SU-DHL-6 (cell line): Measurements from ENCODE around the gene ATG13.

ENCODE experiments used
- H2AFZ ChIP-seq: fragments of 200-600 bp; sonication (generic); 2 replicates; pipeline ENCODE4 v1.6.1; 2014; ENCODE audit warnings: low read depth, mild to moderate bottlenecking, moderate library complexity, mixed read lengths, antibody characterized with exemption, low read length; ENCODE audit not compliant: severe bottlenecking
- H3F3A ChIP-seq: fragments of 200-600 bp; shearing (Covaris generic); 2 replicates; pipeline ENCODE4 v1.6.0; 2016; ENCODE audit warnings: antibody characterized with exemption, mild to moderate bottlenecking; ENCODE audit not compliant: insufficient read depth
- H3K27ac ChIP-seq: fragments of 200-600 bp; sonication (generic); 2 replicates; pipeline ENCODE4 v1.5.1; 2016; ENCODE audit warnings: low read depth, mild to moderate bottlenecking, low read length, moderate library complexity, mixed read lengths
- H3K27me3 ChIP-seq: fragments of 200-600 bp; sonication (generic), shearing (Covaris generic); 2 replicates; pipeline ENCODE4 v1.6.0; 2014; ENCODE audit warnings: mild to moderate bottlenecking, low read length
- H3K36me3 ChIP-seq: fragments of 200-600 bp; sonication (generic); 2 replicates; pipeline ENCODE4 v1.6.1; 2014; ENCODE audit warnings: mild to moderate bottlenecking, low read length, mixed read lengths
- H3K4me2 ChIP-seq: fragments of 300-600, 200-600 bp; shearing (Covaris generic), sonication (generic); 2 replicates; pipeline ENCODE4 v1.6.0; 2014; ENCODE audit warnings: low read length, low read depth, mild to moderate bottlenecking; ENCODE audit not compliant: poor library complexity, severe bottlenecking
- H3K4me3 ChIP-seq: fragments of 200-600 bp; sonication (generic); 2 replicates; pipeline ENCODE4 v1.5.1; 2014; ENCODE audit warnings: antibody characterized with exemption, low read length, mild to moderate bottlenecking, mixed read lengths; ENCODE audit not compliant: insufficient read depth, poor library complexity, severe bottlenecking
- H3K79me2 ChIP-seq: fragments of 200-600 bp; sonication (generic); 2 replicates; pipeline ENCODE4 v1.6.1; 2014; ENCODE audit warnings: mild to moderate bottlenecking, low read length, moderate library complexity; ENCODE audit not compliant: insufficient read depth
- H3K9ac ChIP-seq: fragments of 200-600 bp; sonication (generic); 2 replicates; pipeline ENCODE4 v1.7.0; 2014; ENCODE audit warnings: mild to moderate bottlenecking, low read length
- H3K9me2 ChIP-seq: fragments of 200-600 bp; sonication (generic); replicated peaks from 2 replicates; pipeline ENCODE4 v1.6.1; 2014; ENCODE audit warnings: low read length; ENCODE audit not compliant: insufficient read depth
- H3K9me3 ChIP-seq: fragments of 200-600 bp; sonication (generic); 2 replicates; pipeline ENCODE4 v1.6.1; 2014; ENCODE audit warnings: low read length, mixed read lengths; ENCODE audit not compliant: insufficient read depth
- H4K20me1 ChIP-seq: fragments of 200-600 bp; sonication (generic); 2 replicates; pipeline ENCODE4 v1.6.1; 2014; ENCODE audit warnings: low read depth, mild to moderate bottlenecking, antibody characterized with exemption, low read length, moderate library complexity, mixed read lengths
- CTCF ChIP-seq: fragments of 200-600 bp; sonication (generic); IDR thresholded peaks from one replicate; pipeline ENCODE4 v1.5.1; 2017; ENCODE audit warnings: antibody characterized with exemption, mild to moderate bottlenecking, low read length, moderate library complexity; ENCODE audit not compliant: insufficient read depth, poor library complexity, severe bottlenecking
- EZH2phosphoT487 ChIP-seq: fragments of 200-600 bp; sonication (generic), shearing (Covaris generic); conservative IDR thresholded peaks from 2 replicates; pipeline ENCODE4 v1.6.1; 2018; ENCODE audit warnings: mild to moderate bottlenecking, antibody characterized with exemption, low read length, moderate library complexity, mixed read lengths

ATG13 gene

GRCh38 chr11:46609386-46609785 is 8.0 kb upstream of the ATG13 start:
- H3K9me3 ChIP-seq, result no peaks in the 10 kb centered on the region
- TF ChIP-seq CTCF (no peak), EZH2phosphoT487 (no peak)

GRCh38 chr11:46611526-46612304 is 5.6 kb upstream of the ATG13 start:
- H3K27me3 ChIP-seq, result no peaks in the 10 kb centered on the region
- no peak overlapping the region for H3K27ac ChIP-seq
- no peak overlapping the region for H3K9ac ChIP-seq
- no peaks in the 10 kb centered on the region for H3F3A ChIP-seq
- H3K9me3 ChIP-seq, result no peaks in the 10 kb centered on the region
- H3K9me2 ChIP-seq, result no peaks in the 10 kb centered on the region
- no peak overlapping the region for H2AFZ ChIP-seq
- H4K20me1 ChIP-seq, result no peaks in the 10 kb centered on the region
- H3K4me2 ChIP-seq, result no peak overlapping the region
- TF ChIP-seq EZH2phosphoT487 (no peak), CTCF (no peak)
- H3K36me3 ChIP-seq, result no peaks in the 10 kb centered on the region
- no peak overlapping the region for H3K4me3 ChIP-seq
- H3K79me2 ChIP-seq, result peaks cover 3% of the 10 kb centered on the region

More at GRCh38 chr11:46609386-46609785, 8.0 kb upstream of the ATG13 start:
- Histone ChIP-seq H2AFZ (no peak overlapping the region), H3F3A (no peaks in the 10 kb centered on the region), H3K27me3 (no peaks in the 10 kb centered on the region), H3K27ac (no peak overlapping the region), H3K9ac (no peak overlapping the region), H3K79me2 (no peaks in the 10 kb centered on the region; the same call in 1 of the 2 replicates), H3K9me2 (no peaks in the 10 kb centered on the region), H3K4me2 (no peak overlapping the region), H4K20me1 (no peaks in the 10 kb centered on the region), H3K36me3 (no peaks in the 10 kb centered on the region), H3K4me3 (no peak overlapping the region)

DNA sequence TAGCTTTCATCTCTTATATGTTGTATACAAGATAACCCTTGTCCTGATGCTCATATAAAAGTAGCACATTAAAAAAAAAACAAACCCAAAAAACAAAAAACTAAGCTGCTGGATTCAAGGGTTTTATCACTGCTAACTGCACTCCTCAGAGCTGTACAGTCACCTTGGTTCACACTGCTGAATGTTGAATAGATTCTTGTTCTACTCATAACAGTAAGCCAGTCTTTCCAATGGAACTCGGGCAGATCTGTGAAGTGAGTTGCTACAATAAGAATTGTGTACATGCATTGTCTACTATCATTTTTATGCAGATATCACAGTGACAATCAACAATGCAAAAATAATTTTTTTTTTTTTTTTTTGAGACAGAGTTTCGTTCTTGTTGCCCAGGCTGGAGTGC is 5.0 kb upstream of the ATG13 start:
- no peaks in the 10 kb centered on the region for H4K20me1 ChIP-seq
- H2AFZ ChIP-seq, result no peak overlapping the region
- no peaks in the 10 kb centered on the region for H3K36me3 ChIP-seq
- peaks cover 3% of the 10 kb centered on the region for H3K79me2 ChIP-seq
- no peak for TF ChIP-seq CTCF
- TF ChIP-seq EZH2phosphoT487, result no peak
- no peaks in the 10 kb centered on the region for H3F3A ChIP-seq
- H3K27ac ChIP-seq, result no peak overlapping the region
- no peaks in the 10 kb centered on the region for H3K9me2 ChIP-seq
- no peak overlapping the region for H3K4me2 ChIP-seq
- H3K27me3 ChIP-seq, result no peaks in the 10 kb centered on the region
- no peak overlapping the region for H3K9ac ChIP-seq
- H3K9me3 ChIP-seq, result no peaks in the 10 kb centered on the region
- no peak overlapping the region for H3K4me3 ChIP-seq
